ENCODE data around the gene CDH23. TPM values are rescaled to one million over a fixed set of nuclear protein-coding genes. Genes with fewer than 3 reads are reported as not detected.

The CDH23 gene
- total and polyA plus RNA-seq, 2 donors from 2014 or later, result 1.1 to 6.4 TPM

DNA sequence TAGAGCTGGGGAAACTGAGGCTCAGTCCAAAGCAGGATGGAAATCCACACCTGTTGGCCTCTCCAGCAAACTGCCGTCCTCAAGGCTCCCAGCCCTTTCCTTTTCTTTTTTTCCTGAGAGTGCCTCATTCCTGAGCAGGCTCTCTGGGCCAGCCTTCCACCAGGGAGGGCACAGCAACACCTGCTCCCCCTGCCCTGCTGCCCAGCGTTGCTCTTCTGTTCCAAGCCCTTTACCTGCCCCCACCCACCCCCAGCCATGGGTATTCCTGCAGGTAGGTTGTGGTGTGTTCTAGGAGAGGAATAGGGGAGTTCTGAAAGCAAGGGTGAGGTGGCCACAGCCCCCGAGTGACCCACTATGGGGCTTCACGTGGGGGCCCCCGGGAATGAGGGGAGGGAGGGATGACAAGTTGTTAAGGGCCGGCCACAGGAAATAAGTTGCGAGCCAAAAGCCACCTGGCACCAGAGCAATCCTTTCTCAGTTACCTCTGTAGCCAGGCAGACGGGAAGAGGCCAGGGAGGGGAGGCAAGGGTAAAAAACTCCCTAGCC is 357.3 kb downstream of the CDH23 start:
- peaks cover 0 to 46% (median 20%) of the 10 kb centered on the region in 3 donors for H3K4me1 ChIP-seq (ENCODE audit: control insufficient read depth in 2 of 3, insufficient read depth in 2 of 3, low read depth in 1 of 3, low read length in 3 of 3)
- DNase-seq (peak in 1 of 5 donors; percentile 59), FAIRE-seq (no peak)
- peak overlapping the region; percentile 20 to 41 for H3K27ac ChIP-seq (ENCODE audit: low read depth in 2 of 2, low read length in 2 of 2)
- H3K4me3 ChIP-seq (ENCODE audit: low read length in 3 of 3), result no peak overlapping the region
- no peaks in the 10 kb centered on the region for H3K9me3 ChIP-seq (ENCODE audit: control insufficient read depth in 2 of 3, insufficient read depth in 1 of 3, low read length in 3 of 3)
- no peak for TF ChIP-seq CTCF (IDR thresholded peaks at IDR 0.05; ENCODE audit: borderline replicate concordance, extremely low read depth, insufficient read depth)
- intact Hi-C loops (cut with DNase I), result no loop called here
- no peak overlapping the region for H3K9ac ChIP-seq (ENCODE audit: low read length in 3 of 3)
- H3K27me3 ChIP-seq (ENCODE audit: control insufficient read depth, insufficient read depth, low read length), result no peaks in the 10 kb centered on the region
- H3K36me3 ChIP-seq (ENCODE audit: control insufficient read depth in 2 of 3, insufficient read depth in 3 of 3, low read length in 3 of 3), result peaks cover 0 to 7% (median 0%) of the 10 kb centered on the region in 3 donors

- Histone ChIP-seq H3K27me3 (ENCODE audit: control insufficient read depth, insufficient read depth, low read length) (no peaks in the 10 kb centered on the region), H3K27ac (ENCODE audit: low read depth in 2 of 2, low read length in 2 of 2) (peak overlapping the region; percentile 41 to 62), H3K4me3 (ENCODE audit: low read length in 3 of 3) (no peak overlapping the region), H3K9ac (ENCODE audit: low read length in 3 of 3) (no peak overlapping the region), H3K4me1 (ENCODE audit: control insufficient read depth in 2 of 3, insufficient read depth in 2 of 3, low read depth in 1 of 3, low read length in 3 of 3) (peaks cover 0 to 41% (median 20%) of the 10 kb centered on the region in 3 donors), H3K36me3 (ENCODE audit: control insufficient read depth in 2 of 3, insufficient read depth in 3 of 3, low read length in 3 of 3) (peaks cover 0 to 7% (median 0%) of the 10 kb centered on the region in 3 donors), H3K9me3 (ENCODE audit: control insufficient read depth in 2 of 3, insufficient read depth in 1 of 3, low read length in 3 of 3) (no peaks in the 10 kb centered on the region)
- no peak for DNase-seq
- TF ChIP-seq CTCF (IDR thresholded peaks at IDR 0.05; ENCODE audit: borderline replicate concordance, extremely low read depth, insufficient read depth), result no peak
- no peak for FAIRE-seq
- intact Hi-C loops (cut with DNase I), result no loop called here
These were observed 357.8 kb downstream of the CDH23 start for GRCh38 chr10:71754562-71754961.

DNA sequence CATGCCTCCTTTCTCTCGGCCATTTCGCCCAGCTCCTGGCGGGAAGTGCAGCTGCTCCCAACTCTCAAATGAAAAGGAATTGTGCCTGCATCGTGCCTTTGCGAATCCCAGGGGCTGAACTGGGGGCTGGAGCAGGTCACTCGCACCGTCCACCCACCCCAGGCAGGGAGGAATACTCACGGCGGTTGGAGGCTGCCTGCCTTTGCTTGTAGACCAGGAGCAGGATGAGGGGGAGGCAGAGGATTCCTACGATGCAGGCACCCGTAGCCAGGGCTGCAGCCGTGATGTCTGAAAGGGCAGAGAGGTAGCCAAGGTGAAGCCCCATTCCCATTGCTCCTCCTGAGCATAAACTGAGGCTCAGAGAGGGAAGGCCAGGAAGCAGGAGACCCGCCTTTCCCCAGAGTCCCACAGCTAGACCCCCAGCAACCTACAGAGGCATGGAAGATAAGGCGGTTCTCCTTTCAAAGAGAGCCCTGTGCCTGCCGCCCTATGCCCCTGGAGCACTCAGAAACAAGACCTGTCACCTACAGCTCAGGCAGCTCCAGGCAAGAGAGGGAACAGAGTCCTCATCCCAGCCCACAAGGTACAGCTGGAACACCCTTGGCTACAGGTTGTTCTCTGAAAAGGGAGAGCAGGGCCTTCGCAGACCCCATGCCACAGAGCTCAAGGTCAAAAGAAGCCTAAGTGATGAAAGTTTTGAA is 358.6 kb downstream of the CDH23 start:
- no peaks in the 10 kb centered on the region for H3K9me3 ChIP-seq (ENCODE audit: control insufficient read depth in 2 of 3, insufficient read depth in 1 of 3, low read length in 3 of 3)
- H3K27me3 ChIP-seq (ENCODE audit: control insufficient read depth, insufficient read depth, low read length), result no peaks in the 10 kb centered on the region
- peak overlapping the region in 1 of 3 donors; percentile 14 for H3K4me3 ChIP-seq (ENCODE audit: low read length in 3 of 3)
- no peak for TF ChIP-seq CTCF (IDR thresholded peaks at IDR 0.05; ENCODE audit: borderline replicate concordance, extremely low read depth, insufficient read depth)
- H3K9ac ChIP-seq (ENCODE audit: low read length in 3 of 3), result no peak overlapping the region
- FAIRE-seq, result no peak
- H3K27ac ChIP-seq (ENCODE audit: low read depth in 2 of 2, low read length in 2 of 2), result peak overlapping the region; percentile 29 to 62
- peaks cover 0 to 5% (median 0%) of the 10 kb centered on the region in 3 donors for H3K36me3 ChIP-seq (ENCODE audit: control insufficient read depth in 2 of 3, insufficient read depth in 3 of 3, low read length in 3 of 3)
- peaks cover 0 to 38% (median 20%) of the 10 kb centered on the region in 3 donors for H3K4me1 ChIP-seq (ENCODE audit: control insufficient read depth in 2 of 3, insufficient read depth in 2 of 3, low read depth in 1 of 3, low read length in 3 of 3)
- DNase-seq, result peak in 4 of 5 donors; percentile 67 to 75 (median 68)
- intact Hi-C loops (cut with DNase I), result no loop called here

All from kidney (tissue), 14 donors.